ENCODE data around the gene ARMC5.

ARMC5 gene

GRCh38 chr16:31461921-31462804 is 2.9 kb downstream of the ARMC5 start:
- H3K79me2 ChIP-seq (ENCODE audit: control insufficient read depth, insufficient read depth, low read length, unreplicated experiment): peaks cover 18% of the 10 kb centered on the region
- no peaks in the 10 kb centered on the region for H3K27me3 ChIP-seq (ENCODE audit: insufficient read depth, low read length)
- no peaks in the 10 kb centered on the region for H3K36me3 ChIP-seq (ENCODE audit: insufficient read depth, low read length)
- H3K4me1 ChIP-seq (ENCODE audit: control insufficient read depth, insufficient read depth, low read length, unreplicated experiment): peaks cover 18% of the 10 kb centered on the region
- no peak overlapping the region for H3K4me3 ChIP-seq (ENCODE audit: low read depth, low read length)
- no peak overlapping the region for H3K27ac ChIP-seq (ENCODE audit: low read depth, low read length)
- no peak overlapping the region for H2AFZ ChIP-seq (ENCODE audit: low read length, unreplicated experiment)

DNA sequence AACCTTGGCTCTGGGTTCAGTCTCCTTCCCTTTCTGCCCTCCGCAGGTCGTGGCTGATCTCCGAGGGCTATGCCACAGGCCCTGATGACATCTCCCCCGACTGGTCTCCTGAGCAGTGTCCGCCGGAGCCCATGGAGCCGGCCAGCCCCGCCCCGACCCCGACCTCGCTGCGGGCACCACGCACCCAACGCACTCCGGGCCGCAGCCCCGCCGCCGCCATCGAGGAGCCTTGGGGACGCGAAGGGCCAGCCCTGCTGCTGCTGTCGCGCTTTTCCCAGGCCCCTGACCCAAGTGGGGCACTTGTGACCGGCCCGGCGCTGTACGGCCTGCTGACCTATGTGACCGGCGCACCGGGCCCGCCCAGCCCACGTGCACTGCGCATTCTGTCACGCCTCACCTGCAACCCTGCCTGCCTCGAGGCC is 5.1 kb downstream of the ARMC5 start:
- H3K4me3 ChIP-seq (ENCODE audit: low read depth, low read length): no peak overlapping the region
- H3K79me2 ChIP-seq (ENCODE audit: control insufficient read depth, insufficient read depth, low read length, unreplicated experiment): peaks cover 4% of the 10 kb centered on the region

DNA sequence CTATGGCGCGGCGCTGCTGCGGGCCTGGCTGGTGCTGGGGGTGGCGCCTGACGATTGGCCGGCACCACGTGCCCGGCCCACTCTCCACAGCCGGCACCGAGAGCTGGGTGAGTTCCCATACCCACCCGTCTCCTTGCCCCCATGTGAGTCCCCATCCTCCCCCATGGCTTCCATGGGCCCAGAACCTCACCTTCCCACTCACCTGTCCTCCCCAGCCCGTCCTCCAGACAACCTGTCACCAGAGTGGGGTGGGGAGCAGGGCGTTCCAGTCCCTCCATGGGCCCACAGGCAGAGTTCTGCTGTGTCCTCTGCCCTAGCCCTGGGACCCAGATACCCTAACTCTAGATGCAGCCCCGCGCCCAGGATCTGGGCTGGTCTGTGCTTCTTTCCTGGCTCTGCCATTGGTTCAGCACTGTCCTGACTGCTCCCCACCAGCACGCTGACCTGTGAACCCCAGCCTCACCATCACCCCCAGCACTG is 5.5 kb downstream of the ARMC5 start:
- Histone ChIP-seq H3K27ac (ENCODE audit: low read depth, low read length) (no peak overlapping the region), H2AFZ (ENCODE audit: low read length, unreplicated experiment) (no peak overlapping the region), H3K27me3 (ENCODE audit: insufficient read depth, low read length) (no peaks in the 10 kb centered on the region), H3K79me2 (ENCODE audit: control insufficient read depth, insufficient read depth, low read length, unreplicated experiment) (peaks cover 4% of the 10 kb centered on the region), H3K4me1 (ENCODE audit: control insufficient read depth, insufficient read depth, low read length, unreplicated experiment) (peaks cover 13% of the 10 kb centered on the region), H3K36me3 (ENCODE audit: insufficient read depth, low read length) (no peaks in the 10 kb centered on the region), H3K4me3 (ENCODE audit: low read depth, low read length) (no peak overlapping the region)

More for the DNA sequence above, 5.1 kb downstream of the ARMC5 start:
- no peaks in the 10 kb centered on the region for H3K27me3 ChIP-seq (ENCODE audit: insufficient read depth, low read length)
- H3K36me3 ChIP-seq (ENCODE audit: insufficient read depth, low read length): no peaks in the 10 kb centered on the region
- no peak overlapping the region for H2AFZ ChIP-seq (ENCODE audit: low read length, unreplicated experiment)
- H3K27ac ChIP-seq (ENCODE audit: low read depth, low read length): no peak overlapping the region
- peaks cover 13% of the 10 kb centered on the region for H3K4me1 ChIP-seq (ENCODE audit: control insufficient read depth, insufficient read depth, low read length, unreplicated experiment)

GRCh38 chr16:31465788-31466370 is 6.6 kb downstream of the ARMC5 start:
- Histone ChIP-seq H3K36me3 (ENCODE audit: insufficient read depth, low read length) (no peaks in the 10 kb centered on the region), H3K4me1 (ENCODE audit: control insufficient read depth, insufficient read depth, low read length, unreplicated experiment) (peaks cover 14% of the 10 kb centered on the region), H3K27me3 (ENCODE audit: insufficient read depth, low read length) (no peaks in the 10 kb centered on the region), H3K27ac (ENCODE audit: low read depth, low read length) (no peak overlapping the region), H3K79me2 (ENCODE audit: control insufficient read depth, insufficient read depth, low read length, unreplicated experiment) (peaks cover 4% of the 10 kb centered on the region), H2AFZ (ENCODE audit: low read length, unreplicated experiment) (no peak overlapping the region), H3K4me3 (ENCODE audit: low read depth, low read length) (no peak overlapping the region)

- H3K27ac ChIP-seq (ENCODE audit: low read depth, low read length): peak overlapping the region; percentile 53; the same call in 1 of the 2 replicates
- peaks cover 6% of the 10 kb centered on the region for H3K79me2 ChIP-seq (ENCODE audit: control insufficient read depth, insufficient read depth, low read length, unreplicated experiment)
- peaks cover 19% of the 10 kb centered on the region for H3K4me1 ChIP-seq (ENCODE audit: control insufficient read depth, insufficient read depth, low read length, unreplicated experiment)
- no peak overlapping the region for H2AFZ ChIP-seq (ENCODE audit: low read length, unreplicated experiment)
- H3K4me3 ChIP-seq (ENCODE audit: low read depth, low read length): no peak overlapping the region
- no peaks in the 10 kb centered on the region for H3K36me3 ChIP-seq (ENCODE audit: insufficient read depth, low read length)
- H3K27me3 ChIP-seq (ENCODE audit: insufficient read depth, low read length): no peaks in the 10 kb centered on the region
These were observed 7.1 kb downstream of the ARMC5 start for GRCh38 chr16:31466381-31466841.

DNA sequence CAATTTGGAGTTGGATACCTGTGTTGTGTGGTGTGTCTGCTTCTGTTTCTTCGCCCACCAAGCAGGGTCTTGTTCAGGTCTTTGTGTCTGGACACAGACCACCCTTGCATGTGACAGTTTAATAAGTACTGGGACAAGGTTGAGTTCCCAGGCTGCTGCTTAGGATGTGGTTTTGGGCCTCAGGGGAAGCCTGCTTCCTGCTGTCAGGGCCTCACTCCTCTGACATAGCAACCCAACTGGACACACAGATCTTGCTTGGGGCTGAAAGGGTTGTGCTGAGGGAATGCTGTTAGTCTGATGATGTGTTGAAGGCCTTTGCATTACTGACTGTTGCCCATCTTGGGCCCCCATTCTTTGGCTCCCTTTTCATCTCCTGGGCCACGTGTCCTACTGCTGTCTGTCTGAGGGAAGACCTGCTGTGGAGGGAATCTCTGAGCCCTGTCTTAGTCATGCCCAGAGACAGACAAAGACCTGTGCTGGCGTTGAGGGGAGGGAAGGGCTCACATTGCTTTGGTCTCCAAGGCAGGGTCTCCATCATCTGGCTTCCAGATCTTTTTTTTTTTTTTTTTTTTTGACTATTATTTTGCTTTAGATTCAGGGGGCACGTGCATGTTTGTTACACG is 8.0 kb downstream of the ARMC5 start:
- H3K4me1 ChIP-seq (ENCODE audit: control insufficient read depth, insufficient read depth, low read length, unreplicated experiment): peaks cover 21% of the 10 kb centered on the region
- no peaks in the 10 kb centered on the region for H3K27me3 ChIP-seq (ENCODE audit: insufficient read depth, low read length)
- H3K79me2 ChIP-seq (ENCODE audit: control insufficient read depth, insufficient read depth, low read length, unreplicated experiment): peaks cover 7% of the 10 kb centered on the region
- no peaks in the 10 kb centered on the region for H3K36me3 ChIP-seq (ENCODE audit: insufficient read depth, low read length)
- H3K4me3 ChIP-seq (ENCODE audit: low read depth, low read length): no peak overlapping the region
- H2AFZ ChIP-seq (ENCODE audit: low read length, unreplicated experiment): no peak overlapping the region
- H3K27ac ChIP-seq (ENCODE audit: low read depth, low read length): peak overlapping the region; percentile 56; the same call in 1 of the 2 replicates

GRCh38 chr16:31467858-31468257 is 8.6 kb downstream of the ARMC5 start:
- Histone ChIP-seq H3K36me3 (ENCODE audit: insufficient read depth, low read length) (no peaks in the 10 kb centered on the region), H3K27ac (ENCODE audit: low read depth, low read length) (no peak overlapping the region), H3K79me2 (ENCODE audit: control insufficient read depth, insufficient read depth, low read length, unreplicated experiment) (peaks cover 7% of the 10 kb centered on the region), H3K4me1 (ENCODE audit: control insufficient read depth, insufficient read depth, low read length, unreplicated experiment) (peaks cover 21% of the 10 kb centered on the region), H3K27me3 (ENCODE audit: insufficient read depth, low read length) (no peaks in the 10 kb centered on the region), H2AFZ (ENCODE audit: low read length, unreplicated experiment) (no peak overlapping the region), H3K4me3 (ENCODE audit: low read depth, low read length) (no peak overlapping the region)

DNA sequence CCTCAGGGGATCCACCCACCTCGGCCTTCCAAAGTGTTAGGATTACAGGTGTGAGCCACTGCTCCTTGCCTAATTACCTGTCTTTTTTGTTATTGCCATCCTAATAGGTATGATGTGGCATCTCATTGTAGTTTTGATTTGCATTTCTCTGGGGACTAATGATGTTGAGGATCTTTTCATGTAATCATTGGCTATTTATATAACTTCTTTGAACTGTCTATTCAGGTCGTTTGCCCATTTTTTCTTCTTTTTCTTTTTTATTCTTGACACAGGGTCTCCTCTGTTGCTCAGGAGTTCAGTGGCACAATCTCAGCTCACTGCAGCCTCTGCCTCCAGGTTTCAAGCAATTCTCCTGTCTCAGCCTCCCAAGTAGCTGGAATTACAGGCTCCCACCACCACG is 11.3 kb downstream of the ARMC5 start:
- Histone ChIP-seq H3K79me2 (ENCODE audit: control insufficient read depth, insufficient read depth, low read length, unreplicated experiment) (peaks cover 18% of the 10 kb centered on the region), H3K27ac (ENCODE audit: low read depth, low read length) (no peak overlapping the region), H3K27me3 (ENCODE audit: insufficient read depth, low read length) (no peaks in the 10 kb centered on the region), H3K4me3 (ENCODE audit: low read depth, low read length) (peak overlapping the region; percentile 93), H3K36me3 (ENCODE audit: insufficient read depth, low read length) (peaks cover 17% of the 10 kb centered on the region), H2AFZ (ENCODE audit: low read length, unreplicated experiment) (no peak overlapping the region), H3K4me1 (ENCODE audit: control insufficient read depth, insufficient read depth, low read length, unreplicated experiment) (peaks cover 35% of the 10 kb centered on the region)

DNA sequence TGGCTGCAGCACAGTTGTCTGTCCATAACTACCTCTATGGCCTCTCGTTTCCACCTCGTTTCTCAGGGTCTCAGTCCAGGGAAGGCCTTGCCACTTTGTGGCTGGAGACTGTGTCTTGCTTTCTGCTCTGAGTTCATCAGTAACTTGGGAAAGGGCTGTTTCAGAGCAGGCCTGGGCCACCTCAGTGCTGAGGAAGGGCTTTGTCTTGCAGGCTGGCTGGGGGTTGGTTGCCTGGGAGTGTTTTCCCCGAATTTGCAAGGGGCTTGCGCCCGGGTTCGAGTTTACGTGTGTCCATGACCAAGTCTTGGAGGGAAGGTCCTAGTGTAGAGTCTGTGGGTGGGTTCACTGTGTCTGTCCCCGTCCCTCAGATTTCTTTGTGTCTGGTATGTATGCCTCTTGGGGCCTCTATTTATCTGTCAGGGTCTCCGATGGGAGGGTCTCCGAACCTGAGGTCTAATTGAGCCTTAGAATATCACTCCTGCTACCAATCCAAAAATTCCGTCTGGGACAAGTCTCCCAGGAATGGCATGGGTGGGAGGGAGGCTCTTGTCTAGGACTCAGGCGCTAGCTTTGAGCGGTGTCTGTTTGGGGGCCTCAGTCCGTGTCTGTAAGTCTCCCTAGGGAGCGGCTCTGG is 12.1 kb downstream of the ARMC5 start:
- Histone ChIP-seq H3K79me2 (ENCODE audit: control insufficient read depth, insufficient read depth, low read length, unreplicated experiment) (peaks cover 18% of the 10 kb centered on the region), H3K36me3 (ENCODE audit: insufficient read depth, low read length) (peaks cover 25% of the 10 kb centered on the region), H3K27ac (ENCODE audit: low read depth, low read length) (peak overlapping the region; percentile 86), H3K4me1 (ENCODE audit: control insufficient read depth, insufficient read depth, low read length, unreplicated experiment) (peaks cover 35% of the 10 kb centered on the region), H2AFZ (ENCODE audit: low read length, unreplicated experiment) (peak overlapping the region; percentile 36), H3K4me3 (ENCODE audit: low read depth, low read length) (peak overlapping the region; percentile 93), H3K27me3 (ENCODE audit: insufficient read depth, low read length) (no peaks in the 10 kb centered on the region)

Data from ACC112 (cell line).